Lung (tissue), 12 donors: ENCODE results near the gene KRT13. TPM values are rescaled to one million over a fixed set of nuclear protein-coding genes. Genes with fewer than 3 reads are reported as not detected.

Experiments
- ATAC-seq: fragments of 200-7000 bp; cut with Tn5 transposase; one replicate; pipeline ENCODE4 v1.9.1; 2020; ENCODE audit warnings: moderate number of reproducible peaks; ENCODE audit not compliant: insufficient read depth, low FRiP score
- DNase-seq, 3 donors: peaks; one replicate each; pipeline ENCODE4 v3.0.0-alpha.2; 2013 to 2017
- H3K27ac ChIP-seq, 2 donors: one replicate each; pipeline ENCODE4 v1.5.1; 2013; ENCODE audit warnings: mild to moderate bottlenecking in 2 of 2, moderate library complexity in 2 of 2, control low read depth in 1 of 2, inconsistent platforms in 1 of 2, low read depth in 1 of 2, low read length in 1 of 2
- H3K27me3 ChIP-seq, 3 donors: one replicate each; pipeline ENCODE4 v1.5.1; 2013; ENCODE audit warnings: low read length in 2 of 3; ENCODE audit not compliant: control insufficient read depth in 3 of 3, insufficient read depth in 3 of 3
- H3K36me3 ChIP-seq, 4 donors: one replicate each; pipeline ENCODE4 v1.5.1; 2013; ENCODE audit warnings: low read length in 4 of 4, mild to moderate bottlenecking in 1 of 4, moderate library complexity in 1 of 4; ENCODE audit not compliant: control insufficient read depth in 4 of 4, insufficient read depth in 4 of 4
- H3K4me1 ChIP-seq, 5 donors: one replicate each; pipeline ENCODE4 v1.5.1; 2013; ENCODE audit warnings: low read length in 5 of 5, mild to moderate bottlenecking in 2 of 5, moderate library complexity in 1 of 5; ENCODE audit not compliant: control insufficient read depth in 5 of 5, insufficient read depth in 5 of 5
- H3K4me3 ChIP-seq: one replicate; pipeline ENCODE4 v1.5.1; 2013; ENCODE audit warnings: mild to moderate bottlenecking, control low read depth, moderate library complexity
- H3K9ac ChIP-seq, 2 donors: one replicate each; pipeline ENCODE4 v1.5.1; 2013; ENCODE audit warnings: low read length in 2 of 2, control low read depth in 1 of 2; ENCODE audit not compliant: insufficient read depth in 1 of 2
- H3K9me3 ChIP-seq, 4 donors: one replicate each; pipeline ENCODE4 v1.5.1; 2013; ENCODE audit warnings: low read length in 3 of 4, mild to moderate bottlenecking in 1 of 4, moderate library complexity in 1 of 4; ENCODE audit not compliant: control insufficient read depth in 4 of 4, insufficient read depth in 3 of 4
- CTCF ChIP-seq: IDR thresholded peaks from 2 replicates; pipeline ENCODE4 v1.5.1; 2012; ENCODE audit warnings: mild to moderate bottlenecking; ENCODE audit errors: control extremely low read depth, extremely low read depth
- WGBS, 2 donors: extraction: QIAGEN DNeasy Blood & Tissue Kit; methylation state at CpG; one replicate each; pipeline ENCODE4 v1.1.7; 2013; 5-methylcytosine and 5-hydroxymethylcytosine counted together
- polyA plus RNA-seq, 2 donors: library from polyadenylated mRNA; stranded (reverse); fragments of 200-250 nt; gene quantifications; one replicate each; pipeline ENCODE4 v1.2.1, GENCODE V29; 2013
- total RNA-seq, 2 donors: library from RNA; depleted of rRNA in 1 of 2; stranded (reverse); fragments of >200 nt in 1 of 2; gene quantifications; one replicate each; pipeline ENCODE4 v1.2.1, GENCODE V29; 2014 to 2021
- donor health status: control.
- donor health status: control.
- donor health status: Bipolar disorder and iron deficiency.
- donor health status: healthy.
- donor health status: DM: yes; HTN: yes; CAD: no.

KRT13 gene
- total and polyA plus RNA-seq, 4 donors: 4.0 to 16.1 (median 9.8) TPM

- Histone ChIP-seq H3K4me1 (peaks cover 0 to 19% (median 0%) of the 10 kb centered on the region in 5 donors), H3K9ac (no peak overlapping the region), H3K4me3 (no peak overlapping the region), H3K36me3 (no peaks in the 10 kb centered on the region), H3K9me3 (peaks cover 0 to 2% (median 0%) of the 10 kb centered on the region in 4 donors), H3K27ac (no peak overlapping the region), H3K27me3 (no peaks in the 10 kb centered on the region)
- TF ChIP-seq CTCF: no peak
- WGBS, 2 donors: 73 to 84% methylated on average over 14 of the region's 14 CpGs
- no peak for ATAC-seq
- DNase-seq: no peak
Observed at GRCh38 chr17:41516147-41516829, 10.9 kb upstream of the KRT13 start.

- Histone ChIP-seq H3K9ac (no peak overlapping the region), H3K27me3 (no peaks in the 10 kb centered on the region), H3K27ac (no peak overlapping the region), H3K4me1 (peaks cover 0 to 12% (median 0%) of the 10 kb centered on the region in 5 donors), H3K9me3 (peaks cover 0 to 2% (median 0%) of the 10 kb centered on the region in 4 donors), H3K36me3 (no peaks in the 10 kb centered on the region), H3K4me3 (no peak overlapping the region)
- TF ChIP-seq CTCF: no peak
- 80 to 85% methylated on average over 5 of the region's 5 CpGs for WGBS, 2 donors
- ATAC-seq (no peak), DNase-seq (no peak)
Observed at GRCh38 chr17:41513168-41513547, 7.7 kb upstream of the KRT13 start.

- H3K27ac ChIP-seq: no peak overlapping the region
- DNase-seq (no peak), ATAC-seq (no peak)
- H3K27me3 ChIP-seq: no peaks in the 10 kb centered on the region
- no peak overlapping the region for H3K9ac ChIP-seq
- no peak overlapping the region for H3K4me3 ChIP-seq
- H3K4me1 ChIP-seq: peaks cover 0 to 12% (median 0%) of the 10 kb centered on the region in 5 donors
- peaks cover 0 to 2% (median 0%) of the 10 kb centered on the region in 4 donors for H3K9me3 ChIP-seq
- H3K36me3 ChIP-seq: no peaks in the 10 kb centered on the region
- no peak for TF ChIP-seq CTCF
- WGBS, 2 donors: 36 to 51% methylated on average over 7 of the region's 7 CpGs
Observed at GRCh38 chr17:41512546-41513167, 7.2 kb upstream of the KRT13 start.
